ENCODE measurements around the gene IGF1R.

IGF1R gene

DNA sequence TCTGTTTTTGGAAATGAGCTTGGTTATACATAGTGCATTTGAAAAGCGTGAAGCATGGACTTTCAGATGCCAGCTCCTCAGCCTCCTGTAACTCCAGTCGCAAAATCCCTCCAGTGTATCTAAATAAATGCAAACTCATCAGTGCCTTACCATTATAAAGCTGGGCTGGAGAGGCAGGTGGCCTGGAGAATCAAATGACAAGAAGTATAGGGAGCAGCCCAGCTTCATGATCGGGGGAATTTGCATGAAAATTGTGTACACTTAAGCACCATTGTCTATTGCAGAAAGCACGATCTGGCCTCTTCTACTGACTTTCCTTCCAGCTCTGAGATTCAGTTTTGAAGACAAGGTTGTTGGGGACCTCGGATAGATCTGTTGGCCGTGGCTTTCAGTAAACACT, 71.7 kb downstream of the IGF1R start:
- peaks cover 9% of the 10 kb centered on the region for H3K36me3 Mint-ChIP-seq
- ATAC-seq = no peak
- no peaks in the 10 kb centered on the region for H3K9me3 Mint-ChIP-seq
- H3K27ac Mint-ChIP-seq = no peak overlapping the region
- H3K27me3 Mint-ChIP-seq = no peaks in the 10 kb centered on the region
- H3K4me1 Mint-ChIP-seq = peaks cover 53% of the 10 kb centered on the region
- H3K4me3 Mint-ChIP-seq = no peak overlapping the region

DNA sequence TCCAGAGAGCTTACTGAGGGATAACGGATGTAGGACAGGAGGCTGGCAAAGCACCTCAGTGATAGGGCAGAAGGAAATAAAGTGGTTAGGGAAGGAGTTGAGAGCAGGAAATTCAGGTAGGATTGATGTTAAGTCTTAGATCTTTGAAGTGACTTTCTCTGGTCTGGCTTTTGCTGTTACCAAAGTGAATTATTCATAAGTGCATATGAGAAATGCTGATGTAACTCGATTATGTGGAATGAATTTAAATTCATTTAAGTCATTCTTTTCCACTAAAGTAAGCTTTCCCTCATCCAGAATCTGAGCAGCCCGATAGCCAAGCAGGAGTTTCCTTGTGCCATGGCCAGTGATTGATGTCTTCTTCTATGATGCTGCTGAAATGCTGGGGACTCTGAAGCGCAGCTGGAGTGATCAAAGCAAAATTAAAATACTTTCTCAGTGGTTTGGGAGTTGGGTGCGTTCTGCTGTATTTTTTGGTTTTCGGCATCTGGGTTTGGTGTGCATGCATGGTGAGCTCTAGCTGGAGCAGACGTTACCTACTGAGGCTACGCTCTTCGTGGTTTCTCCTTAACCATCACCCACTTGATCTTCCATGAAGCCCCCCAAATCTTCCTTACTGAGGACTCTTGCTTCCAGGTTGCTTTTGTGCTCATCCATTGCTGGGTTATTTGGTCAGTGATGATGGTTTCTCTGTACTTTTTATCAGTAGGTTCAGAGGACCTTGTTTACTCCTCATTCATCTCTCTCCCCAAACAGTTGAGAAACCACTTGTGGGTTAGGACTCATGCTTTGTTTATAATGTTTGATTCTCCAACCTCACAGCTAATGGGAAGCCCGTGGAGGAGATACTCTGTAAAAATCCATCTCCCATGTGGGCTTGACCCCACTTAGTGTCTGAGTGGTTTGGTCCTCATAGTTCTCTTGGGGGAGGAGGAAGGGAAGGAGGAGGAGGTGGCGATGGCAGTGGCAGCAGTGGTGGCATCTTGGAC, 72.5 kb downstream of the IGF1R start:
- ATAC-seq = no peak
- Mint-ChIP-seq H3K27me3 (no peaks in the 10 kb centered on the region), H3K36me3 (peaks cover 9% of the 10 kb centered on the region), H3K27ac (no peak overlapping the region), H3K4me1 (peaks cover 46% of the 10 kb centered on the region), H3K9me3 (no peaks in the 10 kb centered on the region), H3K4me3 (no peak overlapping the region)

DNA sequence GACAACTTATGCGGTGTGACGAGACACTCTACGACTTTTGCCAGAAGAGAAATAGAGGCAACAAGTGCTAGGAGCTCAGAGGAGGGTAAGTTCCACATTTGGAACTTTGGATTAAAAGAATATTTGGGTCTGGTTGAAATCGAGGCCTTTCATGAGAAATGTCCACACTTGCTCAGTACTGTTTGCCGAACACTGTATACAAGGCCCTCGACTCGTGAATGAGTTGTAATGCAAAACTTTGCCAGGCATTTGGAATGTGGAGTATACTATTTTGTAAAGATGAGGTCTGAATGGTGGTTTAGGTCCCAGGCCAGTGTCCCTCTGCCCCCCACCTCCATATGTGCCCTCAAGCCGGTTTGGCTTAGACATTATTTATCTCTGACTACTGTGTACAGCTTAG, 73.9 kb downstream of the IGF1R start:
- Mint-ChIP-seq H3K36me3 (peaks cover 9% of the 10 kb centered on the region), H3K4me3 (no peak overlapping the region), H3K27ac (no peak overlapping the region), H3K4me1 (peaks cover 35% of the 10 kb centered on the region), H3K9me3 (no peaks in the 10 kb centered on the region), H3K27me3 (no peaks in the 10 kb centered on the region)
- no peak for ATAC-seq

DNA sequence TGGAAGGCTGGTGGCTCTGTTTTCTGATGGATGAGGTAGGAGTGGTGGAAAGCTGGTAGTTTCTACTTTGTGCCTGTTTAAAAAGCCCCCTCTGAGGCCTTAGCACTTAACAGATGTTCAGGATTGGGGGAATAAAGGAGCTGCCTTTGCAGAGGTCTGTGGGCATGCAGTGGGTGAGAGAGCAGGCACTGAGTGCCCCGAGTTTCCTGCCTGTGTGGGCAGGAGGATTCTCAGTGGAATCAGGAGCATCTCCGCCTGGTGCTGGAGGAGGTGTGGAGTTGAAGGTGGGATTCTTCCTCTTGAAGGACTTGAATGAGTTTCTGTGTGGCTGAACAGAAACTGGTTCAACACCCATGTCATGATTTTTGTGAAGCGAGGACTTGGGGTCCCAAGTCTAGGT, 74.3 kb downstream of the IGF1R start:
- H3K4me3 Mint-ChIP-seq = no peak overlapping the region
- H3K27me3 Mint-ChIP-seq = no peaks in the 10 kb centered on the region
- H3K4me1 Mint-ChIP-seq = peaks cover 34% of the 10 kb centered on the region
- no peaks in the 10 kb centered on the region for H3K9me3 Mint-ChIP-seq
- H3K36me3 Mint-ChIP-seq = peaks cover 9% of the 10 kb centered on the region
- H3K27ac Mint-ChIP-seq = no peak overlapping the region
- no peak for ATAC-seq

DNA sequence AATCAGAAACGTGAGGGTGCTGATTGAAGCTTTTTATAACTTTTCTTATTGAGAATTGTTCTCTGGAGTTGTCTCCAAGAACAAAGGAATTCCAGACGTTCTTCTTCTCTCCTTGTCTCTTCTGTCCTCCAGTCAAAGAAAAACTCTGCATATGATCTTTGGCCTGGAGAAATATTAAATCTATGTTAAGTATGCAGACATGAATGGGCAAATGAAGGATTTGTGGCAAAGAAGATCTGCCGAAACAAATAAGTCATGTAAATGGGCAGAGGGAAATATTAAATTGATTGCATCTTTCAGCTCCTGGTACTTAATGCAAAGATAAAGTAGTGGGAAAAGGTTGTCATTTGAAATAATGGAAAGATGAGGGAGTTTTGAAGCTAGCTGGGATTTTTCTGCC, 74.9 kb downstream of the IGF1R start:
- H3K27ac Mint-ChIP-seq = no peak overlapping the region
- no peak overlapping the region for H3K4me3 Mint-ChIP-seq

DNA sequence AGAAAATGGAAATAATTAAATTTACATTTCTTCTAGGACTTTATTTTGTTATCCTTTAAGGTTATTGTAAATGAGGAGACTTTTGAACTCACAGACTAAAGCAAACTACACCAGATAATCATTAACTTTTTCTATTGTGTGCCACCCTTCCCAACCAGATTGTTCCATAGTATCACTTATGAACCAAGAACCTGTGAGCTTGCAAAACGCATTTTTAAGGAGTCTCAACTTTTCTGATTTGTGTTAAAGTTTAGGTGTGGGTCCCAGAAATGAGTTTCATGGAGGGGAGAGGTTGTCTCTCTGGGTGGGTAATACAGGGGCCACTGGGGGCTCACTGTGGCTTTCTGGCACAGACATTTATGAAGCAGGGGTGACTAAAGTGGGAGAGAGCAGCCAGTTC, 75.7 kb downstream of the IGF1R start:
- H3K4me3 Mint-ChIP-seq = no peak overlapping the region
- ATAC-seq = no peak
- no peaks in the 10 kb centered on the region for H3K9me3 Mint-ChIP-seq
- peaks cover 9% of the 10 kb centered on the region for H3K36me3 Mint-ChIP-seq
- peaks cover 20% of the 10 kb centered on the region for H3K4me1 Mint-ChIP-seq
- H3K27ac Mint-ChIP-seq = no peak overlapping the region
- H3K27me3 Mint-ChIP-seq = no peaks in the 10 kb centered on the region

More for the DNA sequence above, 74.9 kb downstream of the IGF1R start:
- H3K9me3 Mint-ChIP-seq = no peaks in the 10 kb centered on the region
- H3K36me3 Mint-ChIP-seq = peaks cover 9% of the 10 kb centered on the region
- ATAC-seq = no peak
- H3K4me1 Mint-ChIP-seq = peaks cover 29% of the 10 kb centered on the region
- no peaks in the 10 kb centered on the region for H3K27me3 Mint-ChIP-seq

DNA sequence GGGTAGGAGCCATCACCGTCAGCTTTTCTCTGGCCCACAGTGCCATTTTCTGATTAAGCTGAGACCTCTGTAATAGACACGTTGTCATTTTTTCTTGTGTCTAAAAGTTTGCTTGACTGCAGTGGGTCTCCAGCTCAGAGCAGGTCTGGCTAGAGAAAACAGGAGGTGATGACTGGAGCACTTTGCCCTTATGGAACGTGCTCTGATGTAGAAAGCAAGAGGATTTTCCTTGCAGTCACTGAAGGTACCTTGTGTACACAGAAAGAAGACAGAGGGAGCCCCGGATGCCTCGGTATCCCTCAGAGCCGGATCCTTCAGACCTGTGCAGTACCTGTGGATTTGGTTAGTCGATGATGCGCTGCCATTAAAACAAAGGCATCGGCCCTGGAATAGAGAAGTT, 76.2 kb downstream of the IGF1R start:
- no peak overlapping the region for H3K27ac Mint-ChIP-seq
- no peak overlapping the region for H3K4me3 Mint-ChIP-seq
- peaks cover 22% of the 10 kb centered on the region for H3K4me1 Mint-ChIP-seq
- no peak for ATAC-seq
- H3K36me3 Mint-ChIP-seq = peaks cover 8% of the 10 kb centered on the region
- H3K9me3 Mint-ChIP-seq = no peaks in the 10 kb centered on the region
- no peaks in the 10 kb centered on the region for H3K27me3 Mint-ChIP-seq

DNA sequence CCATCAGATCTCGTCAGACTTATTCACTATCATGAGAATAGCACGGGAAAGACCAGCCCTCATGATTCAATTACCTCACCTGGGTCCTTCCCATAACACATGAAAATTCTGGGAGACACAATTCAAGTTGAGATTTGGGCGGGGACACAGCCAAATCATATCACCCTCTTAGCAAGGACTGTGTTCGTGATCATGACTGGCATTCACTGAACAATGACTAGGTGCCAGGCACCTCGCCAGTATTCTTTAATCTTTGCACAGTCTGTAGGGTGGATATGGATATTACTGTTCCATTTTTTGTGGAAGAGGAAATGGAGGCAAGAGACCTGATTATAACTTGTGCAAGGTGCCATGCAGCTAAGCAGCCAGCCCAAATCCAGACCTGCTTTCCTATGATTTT, 77.5 kb downstream of the IGF1R start:
- no peak overlapping the region for H3K4me3 Mint-ChIP-seq
- H3K4me1 Mint-ChIP-seq = peaks cover 18% of the 10 kb centered on the region

DNA sequence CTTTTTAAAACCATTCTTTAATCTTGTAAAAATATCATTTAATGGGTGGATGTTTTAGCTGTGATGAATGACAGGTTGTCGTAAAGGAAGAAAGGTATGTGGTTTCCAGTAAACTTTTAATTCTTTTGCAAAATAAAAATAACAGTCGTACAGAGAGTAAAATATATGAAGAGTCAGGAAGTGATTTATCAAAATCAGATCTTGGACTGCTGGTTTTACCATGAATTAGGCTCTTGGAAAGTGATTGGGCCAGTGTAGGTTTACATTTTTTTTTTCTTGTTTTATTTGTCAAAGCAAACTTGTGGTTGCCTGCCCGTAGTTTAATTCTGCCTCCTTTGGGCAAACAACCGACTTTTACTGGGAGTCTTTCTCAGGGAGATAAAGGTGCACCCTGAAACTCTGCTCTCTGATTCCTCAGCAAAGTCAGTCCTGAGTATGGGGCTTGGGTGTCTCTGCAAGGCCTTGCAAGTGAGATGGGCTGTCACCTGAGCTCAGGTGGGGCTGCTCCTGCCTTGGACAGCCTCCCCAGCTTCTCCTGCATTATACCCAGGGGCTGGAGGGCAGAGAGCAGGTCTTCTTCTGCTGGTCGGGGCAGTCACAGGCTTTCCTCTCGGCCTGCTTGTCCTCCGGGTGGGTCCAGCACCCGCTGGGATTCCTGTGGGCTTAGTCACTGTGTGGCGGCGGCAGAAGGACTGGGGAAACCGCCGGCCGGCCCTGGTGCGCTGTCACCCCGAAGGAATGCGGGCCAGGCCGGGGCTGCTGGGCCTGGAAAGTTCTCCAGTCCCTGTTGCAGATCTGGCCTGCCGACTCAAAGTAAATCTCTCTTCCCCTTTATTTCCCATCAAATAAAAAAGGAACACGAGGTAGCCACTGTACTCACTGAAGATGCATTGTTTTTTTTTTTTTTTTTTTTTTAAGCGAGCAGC, 79.0 kb downstream of the IGF1R start:
- Mint-ChIP-seq H3K4me3 (no peak overlapping the region), H3K27me3 (no peaks in the 10 kb centered on the region), H3K36me3 (no peaks in the 10 kb centered on the region), H3K9me3 (no peaks in the 10 kb centered on the region), H3K27ac (no peak overlapping the region), H3K4me1 (peaks cover 17% of the 10 kb centered on the region)
- ATAC-seq = no peak

More for the DNA sequence above, 77.5 kb downstream of the IGF1R start:
- no peaks in the 10 kb centered on the region for H3K36me3 Mint-ChIP-seq
- H3K27ac Mint-ChIP-seq = no peak overlapping the region
- H3K9me3 Mint-ChIP-seq = no peaks in the 10 kb centered on the region
- no peak for ATAC-seq
- H3K27me3 Mint-ChIP-seq = no peaks in the 10 kb centered on the region

DNA sequence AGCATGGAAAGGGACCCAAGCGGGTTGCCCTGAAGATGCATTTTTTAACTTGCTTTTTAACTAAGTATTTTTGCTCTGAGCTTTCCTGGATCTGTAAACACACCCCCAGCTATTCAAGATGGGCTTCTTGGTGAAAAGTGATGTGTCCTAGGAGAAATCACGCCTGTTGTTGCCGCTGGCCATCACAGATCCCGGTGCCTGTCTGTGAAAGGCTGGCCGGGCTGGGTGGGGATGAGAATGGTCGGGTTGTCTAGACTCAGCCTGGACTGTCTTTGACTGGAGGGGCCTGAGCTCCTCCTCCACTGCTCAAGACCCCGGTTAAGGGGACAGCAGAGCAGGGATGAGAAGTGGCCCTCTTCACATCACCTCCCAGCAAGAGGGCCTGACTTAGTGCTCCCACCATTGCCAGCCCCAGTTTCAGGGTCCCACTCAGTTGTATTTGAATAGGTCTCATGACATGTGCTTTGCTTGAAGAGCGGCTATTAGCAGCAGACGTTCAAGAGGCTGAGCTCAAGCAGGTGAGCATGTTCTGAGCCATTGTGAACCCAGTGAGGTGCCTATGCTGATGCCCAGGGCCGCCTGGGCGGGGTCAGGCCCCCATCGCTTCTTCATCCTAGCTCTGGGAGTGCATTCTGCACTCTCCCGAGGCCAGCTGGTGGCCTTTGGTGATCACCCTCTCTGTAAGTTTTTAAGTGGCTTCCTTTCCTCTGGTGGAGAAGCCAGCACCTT, 79.9 kb downstream of the IGF1R start:
- no peak overlapping the region for H3K4me3 Mint-ChIP-seq
- no peaks in the 10 kb centered on the region for H3K36me3 Mint-ChIP-seq
- no peaks in the 10 kb centered on the region for H3K9me3 Mint-ChIP-seq
- no peak overlapping the region for H3K27ac Mint-ChIP-seq
- peaks cover 8% of the 10 kb centered on the region for H3K4me1 Mint-ChIP-seq
- no peak for ATAC-seq
- H3K27me3 Mint-ChIP-seq = no peaks in the 10 kb centered on the region

DNA sequence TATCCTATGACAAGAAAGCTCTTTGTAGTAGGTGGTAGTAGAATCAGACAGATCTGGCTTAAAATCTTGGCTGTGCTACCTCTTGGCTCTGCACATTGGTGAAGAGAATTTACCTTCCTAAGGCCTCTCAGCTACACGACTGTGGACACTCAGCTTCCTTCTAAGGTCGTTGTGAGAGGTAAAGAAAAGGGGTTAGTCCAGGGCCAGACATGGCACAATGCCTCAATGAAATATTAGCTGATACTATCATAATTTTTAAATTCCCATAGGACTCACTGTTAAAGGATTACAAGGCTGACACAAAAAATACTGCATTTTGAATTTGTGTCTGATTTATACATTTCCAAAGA, 80.4 kb downstream of the IGF1R start:
- Mint-ChIP-seq H3K4me3 (no peak overlapping the region), H3K27me3 (no peaks in the 10 kb centered on the region), H3K9me3 (no peaks in the 10 kb centered on the region), H3K27ac (no peak overlapping the region), H3K4me1 (peaks cover 11% of the 10 kb centered on the region), H3K36me3 (no peaks in the 10 kb centered on the region)
- ATAC-seq = no peak

DNA sequence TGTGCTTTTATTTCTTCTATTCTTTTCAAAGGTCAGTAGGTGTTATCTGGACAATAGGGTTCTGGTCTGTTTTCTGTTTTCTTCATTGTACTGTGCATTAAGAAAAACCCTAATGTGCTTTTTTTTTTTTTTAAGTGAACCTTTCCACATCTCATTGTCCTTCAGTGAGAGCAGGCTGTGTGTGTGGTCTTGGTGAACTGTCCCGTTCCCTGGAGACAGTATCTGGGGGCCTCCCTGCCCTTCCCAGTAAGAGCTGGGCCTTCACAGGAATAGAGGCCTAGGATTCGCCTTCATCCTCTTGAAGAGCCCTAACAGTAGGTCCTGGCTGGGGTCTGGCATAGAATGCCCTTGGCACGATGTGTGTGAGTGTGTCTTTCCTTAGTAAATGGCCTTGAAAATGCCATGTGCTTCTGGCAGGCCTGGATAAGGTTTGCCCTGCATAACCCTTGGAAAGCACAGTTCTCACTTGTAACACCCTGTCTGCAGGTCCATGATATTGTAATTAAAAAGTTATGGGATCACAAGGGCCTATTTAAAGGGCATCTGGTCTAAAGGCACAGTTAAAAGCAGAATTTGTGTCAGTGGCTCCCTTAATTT, 81.2 kb downstream of the IGF1R start:
- no peak overlapping the region for H3K27ac Mint-ChIP-seq

DNA sequence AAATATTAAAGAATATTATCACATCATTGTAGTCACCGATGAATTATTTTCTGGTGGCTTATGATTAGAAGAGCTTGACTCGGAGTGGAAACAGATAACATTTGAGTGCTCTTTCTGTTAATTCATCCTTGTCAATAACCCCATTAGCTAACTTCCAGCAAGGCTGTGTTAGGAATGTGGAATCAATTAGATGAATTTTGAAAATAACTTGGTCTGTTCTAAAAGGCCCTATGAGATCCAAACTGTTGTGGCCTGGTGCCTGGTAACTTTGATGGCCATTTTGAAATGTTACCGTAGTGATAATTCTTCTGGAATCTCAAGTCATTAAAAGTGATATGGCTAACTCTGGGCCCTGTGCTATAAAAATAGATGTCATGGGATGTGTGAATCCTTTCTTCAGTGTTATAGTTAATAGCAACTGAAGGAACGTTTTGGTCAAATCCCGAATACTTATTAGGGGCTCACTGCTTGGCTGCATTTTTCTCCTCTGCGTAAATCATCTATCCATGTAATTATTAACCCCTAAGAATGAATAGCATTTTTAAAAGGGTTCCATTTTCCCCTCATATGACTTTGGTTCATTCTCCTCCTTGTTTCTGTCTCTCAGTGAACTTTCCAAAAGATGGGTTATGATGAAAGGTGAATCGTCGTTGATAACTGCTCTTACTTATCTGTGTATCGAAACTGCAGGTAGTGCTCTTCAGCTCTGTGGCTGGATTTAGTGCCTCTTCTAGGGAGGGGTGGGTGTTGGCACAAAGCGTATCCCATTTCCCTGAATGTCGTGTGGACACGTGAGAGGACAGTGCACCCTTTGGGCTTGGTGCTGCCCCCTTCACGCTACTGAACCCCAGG, 82.7 kb downstream of the IGF1R start:
- Mint-ChIP-seq H3K36me3 (no peaks in the 10 kb centered on the region), H3K27ac (no peak overlapping the region), H3K4me3 (no peak overlapping the region), H3K4me1 (peaks cover 25% of the 10 kb centered on the region), H3K27me3 (no peaks in the 10 kb centered on the region), H3K9me3 (no peaks in the 10 kb centered on the region)
- no peak for ATAC-seq

More for the DNA sequence above, 81.2 kb downstream of the IGF1R start:
- Mint-ChIP-seq H3K9me3 (no peaks in the 10 kb centered on the region), H3K27me3 (no peaks in the 10 kb centered on the region), H3K36me3 (no peaks in the 10 kb centered on the region), H3K4me3 (no peak overlapping the region), H3K4me1 (peaks cover 12% of the 10 kb centered on the region)
- no peak for ATAC-seq
